GM12892 (cell line): Measurements from ENCODE around the gene VAV3.

Source experiments
- POLR2A ChIP-seq: IDR thresholded peaks from 2 replicates; pipeline ENCODE4 v1.6.1; 2011; ENCODE audit warnings: low read depth, low read length, control low read depth
- POLR2AphosphoS5 ChIP-seq: IDR thresholded peaks from 2 replicates; pipeline ENCODE4 v1.6.1; 2011; ENCODE audit warnings: low read depth, low read length, control low read depth
- TAF1 ChIP-seq: IDR thresholded peaks from 2 replicates; pipeline ENCODE4 v1.6.1; 2011; ENCODE audit warnings: low read depth, mild to moderate bottlenecking, control low read depth, low read length, borderline replicate concordance

GRCh38 chr1:107781245-107781644, 183.7 kb downstream of the VAV3 start:
- TF ChIP-seq POLR2A (no peak), TAF1 (no peak), POLR2AphosphoS5 (no peak)
